ENCODE data around the gene HSPD1.

HSPD1 gene

DNA sequence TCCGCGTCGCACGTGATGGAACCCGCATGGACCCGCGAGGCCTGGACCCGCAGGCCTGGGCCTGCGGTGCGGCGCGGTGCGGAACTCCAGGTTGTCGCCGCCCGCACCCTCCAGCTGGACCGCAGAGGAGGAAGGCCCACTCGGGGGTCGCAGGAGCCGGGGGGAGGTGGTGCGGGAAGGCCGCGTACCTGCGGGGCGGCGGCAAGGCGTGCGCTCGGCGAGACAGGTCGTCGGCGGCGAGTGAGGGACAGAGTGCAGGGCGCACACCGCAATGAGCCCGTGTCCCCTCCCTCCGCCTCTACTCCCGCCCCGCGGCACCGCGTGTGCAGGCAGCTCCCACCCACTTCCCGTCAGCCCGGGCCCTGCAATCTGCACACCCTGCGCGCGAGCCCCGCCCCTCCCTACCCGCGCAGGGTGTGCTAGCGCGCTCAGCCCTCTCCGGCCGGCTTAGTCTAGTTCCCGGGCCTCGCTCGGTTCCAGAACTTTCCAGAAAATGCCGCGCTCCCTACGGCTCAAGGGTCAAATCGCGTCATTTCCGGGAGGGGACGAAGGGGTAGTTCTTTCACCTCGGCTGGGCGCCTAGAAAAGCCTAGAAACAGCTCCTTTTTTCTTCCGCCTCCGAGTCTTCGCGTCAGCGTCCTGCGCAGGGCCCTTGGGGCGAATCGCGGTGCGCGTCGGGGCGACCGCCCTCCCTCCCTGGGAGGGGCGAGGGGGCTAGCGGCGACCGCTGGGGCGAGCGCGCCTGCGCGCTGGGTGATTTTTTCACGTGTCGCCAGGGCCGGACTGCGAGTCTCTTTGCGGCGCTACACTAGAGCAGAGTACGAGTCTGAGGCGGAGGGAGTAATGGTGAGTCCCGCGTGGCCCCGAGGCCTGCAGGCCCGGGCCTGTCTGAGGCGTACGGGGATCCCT lies at the start of gene HSPD1, which contains the start of gene HSPE1:
TSS of gene HSPD1 (minus strand) at position 247 of the 909 bp plus-strand sequence. CDS start 992 bp downstream, outside the sequence.
TSS of gene HSPE1 (plus strand) at position 786 of the 909 bp plus-strand sequence. CDS start at position 844, 58 bp downstream.
- peak; percentile 99 for DNase-seq

DNA sequence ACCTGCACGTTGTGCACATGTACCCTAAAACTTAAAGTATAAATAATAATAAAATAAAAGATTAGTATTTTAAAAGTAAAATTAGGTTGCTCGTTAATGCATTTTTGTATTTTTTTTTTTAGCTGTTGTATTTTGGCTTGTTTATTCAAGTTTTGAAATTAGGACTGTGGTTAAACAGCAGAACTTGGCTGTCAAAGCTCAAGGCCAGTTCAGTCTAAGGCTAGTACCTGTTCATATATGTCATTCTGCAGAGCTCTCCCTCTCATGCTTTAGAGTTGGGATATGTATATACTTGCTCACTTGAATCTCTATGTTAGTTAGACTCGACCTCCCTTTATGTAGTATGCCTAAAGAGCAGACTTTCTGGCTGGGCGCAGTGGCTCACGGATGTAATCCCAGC lies 48.9 kb upstream of the HSPD1 start:
- DNase-seq, result no peak

DNA sequence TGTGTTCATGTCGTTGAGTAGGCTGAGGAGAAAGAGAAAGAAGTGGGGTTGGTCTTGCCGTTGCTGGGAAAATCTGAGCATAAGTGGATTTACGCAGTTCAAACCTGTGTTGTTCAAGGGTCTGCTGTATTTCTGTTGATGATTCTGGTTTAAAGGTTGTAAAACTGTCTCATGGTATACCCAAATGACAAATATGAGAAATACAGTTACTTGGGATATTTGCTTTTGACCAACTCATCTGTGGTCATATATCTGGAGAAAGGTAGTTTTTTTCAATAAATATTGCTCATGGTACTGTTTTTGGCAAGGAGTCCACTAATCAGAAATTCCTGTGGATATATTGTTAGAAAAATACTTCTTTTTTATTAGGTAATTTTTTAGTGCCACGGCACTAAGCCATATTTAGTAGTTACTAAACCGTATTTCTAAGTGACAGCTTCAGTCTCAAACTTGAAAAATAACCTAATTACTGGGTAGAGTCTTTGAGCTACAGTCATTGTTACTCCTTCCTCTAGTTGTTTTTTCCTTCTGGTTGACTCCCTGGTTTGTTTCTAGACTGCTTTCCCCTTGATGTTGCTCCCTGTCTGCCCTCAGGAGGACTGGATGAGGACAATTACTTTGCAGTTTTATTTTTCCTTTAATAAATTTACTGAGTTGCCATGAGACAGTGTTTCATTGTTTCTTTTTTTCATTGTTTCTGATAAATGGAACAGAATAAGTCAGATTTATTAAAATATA lies 47.7 kb upstream of the HSPD1 start:
- no peak for DNase-seq

DNA sequence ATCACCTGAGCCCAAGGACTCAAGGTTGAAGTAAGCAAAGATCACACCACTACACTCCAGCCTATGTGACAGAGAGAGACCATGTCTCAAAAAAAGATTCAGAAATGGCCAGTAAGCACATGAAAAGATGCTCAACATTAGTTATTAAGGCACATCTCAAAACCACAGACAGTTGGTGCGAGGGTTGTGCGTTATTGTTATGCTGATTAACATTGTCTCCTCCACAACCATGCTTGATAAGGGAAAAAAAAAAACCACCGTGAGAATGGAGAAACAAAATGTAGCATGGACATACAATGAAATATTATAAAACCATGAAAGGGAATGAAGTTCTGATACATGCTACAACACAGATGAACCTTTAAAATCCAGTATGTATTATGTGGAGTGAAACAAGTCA lies 43.6 kb upstream of the HSPD1 start:
- no peak for DNase-seq

DNA sequence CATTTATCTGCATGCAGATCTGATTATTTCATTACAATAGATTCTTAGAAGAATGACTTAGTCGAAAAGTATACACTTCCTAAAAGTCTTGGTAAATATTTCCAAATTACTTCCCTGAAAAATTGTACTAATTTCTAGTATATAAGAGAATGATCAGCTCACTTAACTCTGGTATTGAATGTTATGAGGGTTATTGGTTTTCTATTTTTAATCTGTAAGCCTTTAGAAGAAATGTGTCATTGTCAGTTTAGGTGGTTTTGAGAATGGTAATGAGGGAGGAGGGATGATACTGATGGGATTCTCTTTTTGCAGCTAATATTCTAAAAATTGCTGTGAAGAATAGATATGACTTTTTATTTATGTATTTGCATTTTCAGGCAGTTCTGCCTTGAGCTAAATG lies 40.1 kb upstream of the HSPD1 start:
- no peak for DNase-seq

DNA sequence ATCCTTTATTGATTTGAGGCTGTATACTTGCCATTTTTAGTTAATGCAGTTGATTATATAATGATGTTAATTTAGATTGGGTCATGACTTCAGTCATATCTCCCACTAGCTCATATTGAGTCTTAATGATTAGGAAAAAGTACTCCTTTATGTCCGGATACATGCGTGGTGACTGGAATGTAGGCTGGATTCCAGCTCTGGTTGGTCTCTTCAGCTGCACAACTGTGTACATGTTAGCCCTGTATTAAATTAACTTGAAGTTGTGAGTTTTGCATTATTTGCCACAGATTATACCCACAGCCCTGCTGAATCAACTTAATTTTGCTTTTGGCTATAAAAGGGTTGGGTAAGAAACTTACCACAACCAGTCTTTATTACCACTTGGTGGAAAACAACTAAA lies 38.8 kb upstream of the HSPD1 start:
- no peak for DNase-seq

DNA sequence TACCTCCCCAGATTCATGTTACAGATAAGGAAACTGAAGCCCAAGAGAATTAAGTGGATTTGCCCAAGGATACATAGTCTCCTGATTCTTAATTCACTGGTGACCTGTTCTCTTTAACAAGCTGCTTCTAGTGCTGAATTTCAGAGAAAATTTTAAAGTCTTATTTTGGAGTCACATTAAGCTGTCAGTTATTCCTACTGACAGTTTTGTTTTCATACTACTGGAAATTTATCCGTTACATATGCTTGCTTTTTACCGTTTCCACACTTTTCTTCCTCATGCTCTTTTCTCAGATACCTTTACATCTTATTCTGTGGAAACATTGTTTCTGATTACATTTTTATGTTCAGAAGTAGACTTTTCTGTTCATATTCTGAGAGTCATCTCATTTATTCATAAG lies 17.5 kb upstream of the HSPD1 start:
- DNase-seq, result no peak

DNA sequence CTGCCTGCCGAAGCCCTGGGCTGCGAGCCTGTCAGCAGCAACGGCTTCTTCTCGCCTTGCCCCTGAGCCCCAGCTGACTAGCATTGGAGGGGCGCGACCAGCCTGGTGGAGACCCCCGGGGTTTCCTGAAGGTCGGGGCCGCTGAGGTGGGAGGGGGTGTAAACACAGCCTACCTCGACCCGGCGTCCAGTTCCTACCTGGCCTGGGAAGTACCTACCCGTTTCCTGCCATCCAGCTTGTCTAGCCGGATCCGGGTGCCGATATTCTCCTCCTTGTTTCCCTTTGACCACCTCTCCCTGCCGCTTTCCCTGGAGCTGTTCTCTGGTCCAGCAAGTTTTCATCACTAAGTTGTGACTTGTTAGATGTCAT lies 16.7 kb upstream of the HSPD1 start:
- peak; percentile 11 for DNase-seq

DNA sequence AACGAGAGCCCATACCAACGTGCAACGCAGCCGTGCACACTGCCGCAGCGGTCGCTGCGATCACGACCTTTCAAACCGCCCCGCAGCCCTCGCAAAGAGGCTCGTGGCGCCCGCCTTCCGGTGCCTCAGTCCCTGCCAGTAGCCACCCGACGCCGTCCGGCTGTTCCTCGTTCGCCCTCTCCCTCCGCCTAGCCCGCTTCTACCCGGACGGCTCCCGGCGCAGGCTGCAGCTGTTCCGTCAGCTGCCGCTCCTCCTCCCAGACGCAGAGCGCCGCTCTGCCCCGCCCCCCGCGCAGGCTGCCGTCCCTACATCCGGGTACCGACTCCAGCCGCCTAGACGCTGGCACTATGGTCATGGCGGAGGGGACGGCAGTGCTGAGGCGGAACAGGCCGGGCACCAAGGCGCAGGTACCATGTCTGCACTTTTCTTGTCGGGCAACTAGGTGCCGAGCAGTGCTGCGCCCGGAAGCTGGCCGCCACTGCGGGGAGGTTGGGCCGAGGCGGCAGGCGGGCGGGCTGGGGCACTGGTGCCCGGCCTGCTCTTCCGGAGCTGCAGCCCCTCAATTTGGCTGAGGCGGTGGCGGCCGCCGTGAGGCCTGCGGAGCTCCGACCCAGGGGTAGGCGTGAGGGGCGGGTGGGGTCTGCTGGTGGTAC lies 16.2 kb upstream of the HSPD1 start, which contains the start of gene MOB4:
TSS of gene MOB4 (plus strand) at position 328 of the 654 bp plus-strand sequence. CDS start at position 349, 21 bp downstream.
- peak; percentile 93 for DNase-seq

DNA sequence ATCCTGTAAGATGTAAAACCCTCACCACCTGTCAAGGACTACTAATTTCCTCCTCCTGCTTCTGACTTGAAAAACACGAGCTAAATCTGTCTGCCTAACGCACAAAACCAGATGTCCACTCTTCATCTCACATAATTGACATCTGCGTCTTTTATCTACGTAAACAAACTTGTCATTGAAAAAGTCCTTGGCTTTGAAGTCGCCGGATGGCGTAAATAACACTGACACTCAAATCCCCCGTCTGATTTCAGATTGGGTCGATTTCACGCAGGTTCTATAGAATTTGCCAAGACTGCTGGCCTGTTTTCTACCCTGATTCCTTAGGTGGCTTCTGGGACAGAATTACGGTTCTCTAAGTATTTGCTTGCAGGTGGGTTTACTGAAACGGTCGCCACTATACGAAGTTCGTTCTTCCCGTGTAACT lies 15.7 kb upstream of the HSPD1 start:
- DNase-seq, result no peak

DNA sequence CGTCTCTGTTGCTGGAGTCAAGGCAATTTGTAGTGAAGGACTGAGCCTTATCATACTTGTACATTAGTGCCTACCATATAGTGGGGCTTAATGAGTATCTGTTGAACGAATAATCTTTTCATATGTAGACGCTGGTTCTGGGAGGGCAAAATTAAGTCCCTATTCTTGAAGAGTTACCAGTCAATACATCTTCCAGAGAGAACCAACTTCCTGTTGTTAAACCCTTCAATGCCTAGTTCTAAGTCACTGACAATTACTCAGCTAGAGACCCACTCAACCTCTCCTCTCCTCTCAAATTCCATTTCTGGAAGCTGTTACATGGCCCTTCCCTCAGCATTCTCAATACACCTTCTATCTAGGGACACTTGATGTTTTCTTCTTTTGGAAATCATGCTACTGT lies 15.1 kb upstream of the HSPD1 start:
- DNase-seq, result no peak

DNA sequence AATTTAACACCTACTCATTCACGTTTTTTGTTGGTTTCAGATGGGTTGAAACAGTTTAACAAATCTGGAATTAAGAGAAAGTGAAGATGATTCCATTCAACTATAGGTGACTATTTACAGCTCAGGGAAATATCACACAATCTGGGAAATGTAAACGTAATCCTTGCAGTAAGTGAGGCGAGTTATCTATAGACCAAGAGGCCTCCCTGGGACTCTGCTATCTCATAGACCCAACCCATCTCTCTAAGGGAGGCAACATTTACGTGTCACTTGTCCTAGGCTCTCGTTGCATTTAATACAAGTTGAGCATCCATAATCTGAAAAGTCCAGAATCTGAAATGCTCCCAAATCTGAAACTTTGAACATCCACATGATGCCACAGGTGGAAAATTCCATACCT lies 14.3 kb upstream of the HSPD1 start:
- DNase-seq, result no peak

DNA sequence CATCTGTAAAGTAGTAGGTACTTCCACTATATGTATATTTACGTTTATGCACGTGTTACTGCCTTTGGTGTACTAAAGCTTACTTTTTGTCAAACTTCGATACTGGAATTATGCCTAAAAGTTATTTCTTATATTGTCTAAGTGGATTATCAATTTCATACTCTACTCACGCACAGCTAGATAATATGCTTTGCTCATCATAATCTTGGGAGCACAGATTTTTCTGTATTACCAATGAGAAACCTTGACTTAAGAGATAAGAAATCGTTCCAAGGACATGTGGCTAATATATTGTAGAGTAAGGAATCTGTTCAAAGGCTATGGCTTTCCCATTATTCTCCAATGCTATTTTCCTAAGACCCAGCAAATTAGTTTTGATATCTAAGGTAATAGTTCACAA lies 7.0 kb upstream of the HSPD1 start:
- no peak for DNase-seq

DNA sequence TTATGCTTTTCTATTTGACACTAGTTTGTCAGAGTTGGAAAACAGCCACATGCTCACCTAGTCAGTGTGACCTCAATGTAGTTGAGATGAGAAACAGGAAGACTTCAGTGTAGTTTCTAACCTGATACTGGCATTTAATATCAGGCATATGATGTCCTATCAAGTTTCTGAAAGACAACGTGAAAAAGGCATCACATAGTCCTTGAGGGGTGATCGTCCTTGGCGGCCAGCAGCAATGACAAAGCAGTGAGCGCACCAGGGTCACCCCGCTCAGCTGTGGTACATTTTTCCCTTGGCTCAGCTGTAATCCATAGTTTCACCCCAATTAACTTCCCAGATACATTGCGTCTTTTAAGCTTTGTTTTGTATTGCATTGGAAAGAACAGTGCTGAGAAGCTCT lies 4.9 kb upstream of the HSPD1 start:
- no peak for DNase-seq

DNA sequence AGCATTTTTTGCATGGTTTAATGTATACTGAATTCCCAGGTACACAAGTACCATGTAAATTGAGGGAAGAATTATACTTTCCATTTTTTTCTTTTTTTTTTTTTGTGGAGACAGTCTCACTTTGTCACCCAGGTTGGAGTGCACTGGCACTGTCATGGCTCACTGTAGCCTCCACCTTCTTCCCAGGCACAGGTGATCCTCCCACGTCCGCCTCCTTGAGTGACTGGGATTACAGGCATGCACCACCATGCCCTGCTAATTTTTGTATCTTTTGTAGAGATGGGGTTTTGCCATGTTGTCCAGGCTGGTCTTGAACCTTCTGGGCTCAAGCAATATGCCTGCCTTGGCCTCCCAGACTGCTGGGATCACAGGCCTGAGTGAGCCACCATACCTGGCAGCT lies 4.4 kb upstream of the HSPD1 start:
- DNase-seq, result no peak

DNA sequence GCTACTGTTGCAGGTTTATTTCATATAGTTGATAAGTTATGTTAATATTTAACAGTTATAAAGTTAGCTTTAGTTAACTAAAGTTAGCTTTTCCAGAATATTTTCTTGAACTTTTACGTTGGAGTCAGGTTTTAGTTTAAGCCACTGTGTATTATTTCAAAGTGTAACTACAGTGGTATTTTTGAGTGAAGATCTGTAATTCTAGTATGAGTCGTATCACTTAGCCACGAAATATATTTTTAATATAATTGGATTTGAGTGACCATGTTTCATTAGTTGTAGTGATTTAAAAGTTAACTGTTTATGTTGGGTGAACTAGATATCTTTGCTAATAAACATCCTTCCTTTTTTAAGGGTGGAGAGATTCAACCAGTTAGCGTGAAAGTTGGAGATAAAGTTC lies 3.0 kb upstream of the HSPD1 start:
- DNase-seq, result no peak

DNA sequence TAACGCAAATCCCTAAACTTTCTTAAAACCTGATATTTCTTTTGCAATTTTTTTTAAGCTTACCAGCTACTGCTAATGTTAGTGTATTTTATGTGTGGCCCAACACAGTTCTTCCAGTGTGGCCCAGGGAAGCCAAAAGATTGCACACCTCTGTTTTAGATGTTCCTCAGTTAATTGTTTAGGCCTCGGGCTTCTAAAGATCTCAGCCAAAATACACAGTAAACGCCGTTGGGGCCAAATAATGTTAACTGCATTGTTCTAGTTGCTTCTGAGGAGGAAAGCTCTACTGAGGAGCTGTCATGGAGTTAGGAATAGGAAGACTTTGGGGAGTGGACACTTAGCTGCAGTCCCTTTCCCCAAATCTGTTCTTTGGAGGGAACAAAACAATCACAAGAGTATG lies 2.6 kb upstream of the HSPD1 start:
- no peak for DNase-seq

DNA sequence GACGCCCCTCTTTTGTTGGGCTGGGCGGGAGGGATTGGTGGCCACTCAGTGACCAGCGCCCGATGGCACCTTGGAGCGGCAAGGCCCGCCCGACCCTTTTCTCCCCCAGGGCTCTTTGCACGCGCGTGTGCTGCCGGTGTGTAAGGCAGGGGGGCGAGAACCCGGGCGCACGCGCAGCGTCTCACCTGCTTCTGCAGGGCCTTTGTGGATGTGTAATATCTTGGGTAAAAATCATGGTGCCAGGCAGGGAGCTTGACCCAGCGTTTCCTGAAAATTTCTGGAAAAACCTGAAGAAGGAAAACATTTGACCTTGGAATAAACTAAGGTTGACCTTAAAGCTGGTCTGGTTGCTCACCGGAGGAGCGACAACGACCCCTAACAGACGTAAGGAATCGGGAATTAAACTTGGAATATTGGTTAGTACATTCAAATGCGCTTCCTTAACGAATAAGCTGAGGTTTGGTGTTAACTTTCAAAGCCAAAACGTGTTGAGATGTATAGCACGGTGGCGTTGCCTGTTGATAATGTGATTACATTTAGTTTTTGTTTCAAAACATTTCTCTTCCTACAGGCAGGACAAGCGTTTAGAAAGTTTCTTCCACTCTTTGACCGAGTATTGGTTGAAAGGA lies 977 bp upstream of the HSPD1 start:
- DNase-seq, result no peak

DNA sequence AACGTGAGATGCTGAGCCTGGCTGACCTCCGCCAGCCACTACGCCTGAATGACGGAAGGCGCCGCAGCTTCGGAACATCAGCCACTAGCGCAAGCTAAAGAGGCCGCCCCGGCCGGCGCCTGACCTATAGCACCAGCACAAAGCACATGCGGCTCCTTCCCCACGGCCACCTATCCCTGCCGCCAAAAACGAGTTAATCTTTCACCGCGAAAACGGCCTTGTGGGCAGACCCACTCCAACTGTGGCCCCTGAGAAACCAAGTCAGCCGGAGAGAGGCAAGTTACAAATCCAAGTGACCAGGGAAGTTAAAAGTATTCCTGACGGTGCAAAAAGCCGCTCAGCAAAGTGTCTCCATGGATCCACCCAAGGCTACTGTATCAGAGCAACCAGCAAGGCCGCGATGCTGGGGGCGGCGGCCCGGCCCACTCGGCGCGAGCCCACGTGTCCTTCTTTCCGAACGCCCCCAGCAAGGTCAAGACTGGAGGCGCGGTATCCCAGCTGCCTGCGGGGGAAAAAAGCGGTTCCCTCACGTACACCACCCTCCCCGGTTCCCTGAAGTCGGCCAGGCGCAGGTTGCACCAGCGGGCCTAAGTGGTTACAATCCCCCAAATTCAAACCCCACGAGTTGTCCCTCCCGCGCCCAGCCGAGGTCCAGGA lies 575 bp downstream of the HSPD1 start:
- peak; percentile 38 for DNase-seq

DNA sequence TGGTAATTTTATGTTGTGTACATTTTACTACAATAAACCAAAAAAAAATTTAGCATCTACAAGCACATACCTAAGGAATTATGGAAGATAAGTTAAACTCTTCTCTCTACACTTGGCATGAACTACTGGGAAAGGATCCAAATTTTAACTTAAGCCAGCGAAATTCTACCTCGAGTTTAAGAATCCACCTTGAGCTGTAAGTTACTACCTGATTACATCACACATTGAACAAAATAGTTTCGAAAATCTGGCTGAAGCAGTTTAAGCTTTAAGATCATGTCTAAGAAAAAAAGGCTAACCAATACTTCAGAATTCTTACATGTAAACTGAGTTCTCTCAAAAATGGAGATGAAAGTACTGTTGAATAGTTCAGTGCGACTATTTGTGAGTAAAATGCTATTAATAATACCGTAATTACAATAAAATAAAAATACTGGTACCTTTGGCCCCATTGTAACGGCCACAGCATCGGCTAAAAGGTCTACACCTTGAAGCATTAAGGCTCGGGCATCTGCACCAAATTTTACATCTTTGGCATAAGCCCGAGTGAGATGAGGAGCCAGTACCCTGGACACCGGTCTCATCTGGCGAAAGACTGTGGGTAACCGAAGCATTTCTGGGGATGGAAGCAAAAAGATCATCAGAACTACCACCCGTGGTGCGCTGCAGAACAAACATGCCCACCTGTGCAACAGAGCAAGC lies 1.3 kb downstream of the HSPD1 start:
- no peak for DNase-seq

DNA sequence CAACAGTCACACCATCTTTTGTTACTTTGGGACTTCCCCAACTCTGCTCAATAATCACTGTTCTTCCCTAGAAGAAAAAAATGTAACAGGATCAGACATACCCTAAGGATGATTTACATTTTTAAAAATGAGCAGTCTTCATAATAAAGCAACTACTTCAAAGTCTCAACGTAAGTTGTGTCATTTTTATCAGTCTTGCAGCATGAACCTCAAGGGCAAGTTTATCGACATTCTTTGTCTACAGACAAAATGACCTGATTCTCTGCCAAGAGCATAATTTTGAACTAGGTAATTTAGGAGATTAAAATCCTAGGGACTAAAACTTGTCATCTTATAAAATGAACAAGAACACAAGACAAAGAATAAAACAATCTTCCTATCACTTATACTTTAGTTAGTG lies 2.3 kb downstream of the HSPD1 start:
- DNase-seq, result no peak

DNA sequence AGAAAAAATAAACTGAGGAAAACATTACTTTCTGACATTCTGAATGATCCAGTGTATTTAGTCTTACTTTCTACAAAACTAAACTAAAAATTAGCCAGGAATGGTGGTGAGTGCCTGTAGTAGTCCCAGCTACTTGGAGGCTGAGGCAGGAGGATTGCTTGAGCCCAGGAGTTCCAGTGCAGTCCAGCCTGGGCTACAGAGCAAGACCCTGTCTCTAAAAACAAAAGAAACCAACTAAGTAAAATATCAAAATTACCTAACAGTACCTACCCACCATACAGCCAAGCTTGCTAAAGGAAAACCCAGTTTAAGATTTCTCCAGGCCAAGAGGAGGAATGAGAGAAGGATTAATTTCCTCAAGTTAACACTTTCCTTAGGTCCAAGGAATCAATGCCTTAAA lies 2.9 kb downstream of the HSPD1 start:
- no peak for DNase-seq

Data from kidney glomerular epithelial cell (primary cell).